NCI-H345 treated with DMSO at 0.1 percent for 48 hours (cell line): Measurements from ENCODE around the gene CDCA4.
"Not testable (repeated sequence)": the region's sequence is repeated elsewhere in the genome, so short reads cannot be mapped to it uniquely, and the experiment has no call there.

Experiments used
- DNase-seq: peaks from one replicate; lab custom pipeline; 2025; ENCODE audit not compliant: unreplicated experiment; lab: John Stamatoyannopoulos, UW

The CDCA4 gene

DNA sequence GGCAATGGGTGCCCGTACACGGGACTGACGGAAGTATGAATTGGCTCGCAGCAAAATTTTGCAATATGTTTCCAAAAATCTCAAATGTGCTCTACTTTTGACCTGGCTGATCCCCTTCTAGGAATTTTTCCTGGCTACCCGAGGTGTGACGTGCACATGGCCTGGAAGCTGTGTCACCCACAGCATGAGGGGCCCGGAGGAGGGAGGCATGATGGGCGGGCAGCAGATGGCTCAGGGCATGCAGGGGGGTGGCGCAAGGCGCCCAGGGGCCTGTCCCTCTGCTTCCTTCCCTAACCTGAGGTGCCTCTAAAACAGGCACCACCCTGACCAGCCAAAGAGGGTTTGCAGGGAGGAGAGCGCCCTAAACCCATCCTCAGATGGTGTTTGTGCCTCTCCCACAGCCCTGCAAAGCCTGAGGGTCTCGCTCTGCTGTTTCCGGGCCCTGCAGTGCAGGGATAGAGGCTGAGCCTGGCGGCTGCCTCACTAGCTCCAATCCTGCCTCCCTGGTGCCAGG lies 37.7 kb upstream of the CDCA4 start:
- no peak for DNase-seq

DNA sequence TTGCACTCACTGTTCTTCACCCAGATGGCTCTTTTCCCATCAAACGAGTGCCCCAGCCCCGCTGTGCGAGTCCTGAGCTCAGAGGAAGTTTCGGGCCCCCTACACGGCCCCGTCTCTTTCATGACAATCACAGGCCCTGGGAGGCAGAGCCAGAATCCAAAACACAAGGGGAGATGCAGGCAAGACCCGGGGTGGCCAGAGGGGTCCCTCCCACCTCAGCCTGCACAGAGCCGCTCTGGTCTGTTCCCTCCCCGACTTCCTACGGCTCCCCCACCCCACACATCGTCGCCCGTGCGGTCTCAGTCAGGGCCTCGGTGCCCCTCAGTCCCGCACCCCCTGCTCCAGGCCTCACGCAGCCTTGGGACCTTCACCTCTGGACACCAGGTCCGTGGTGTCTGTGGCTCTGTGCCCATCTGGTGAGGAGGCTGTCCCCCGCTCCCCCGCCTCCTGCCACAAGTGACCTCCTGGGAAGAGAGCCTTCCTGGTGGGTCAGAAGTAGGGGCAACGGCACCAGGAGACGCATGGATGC lies 35.5 kb upstream of the CDCA4 start:
- DNase-seq = no peak

DNA sequence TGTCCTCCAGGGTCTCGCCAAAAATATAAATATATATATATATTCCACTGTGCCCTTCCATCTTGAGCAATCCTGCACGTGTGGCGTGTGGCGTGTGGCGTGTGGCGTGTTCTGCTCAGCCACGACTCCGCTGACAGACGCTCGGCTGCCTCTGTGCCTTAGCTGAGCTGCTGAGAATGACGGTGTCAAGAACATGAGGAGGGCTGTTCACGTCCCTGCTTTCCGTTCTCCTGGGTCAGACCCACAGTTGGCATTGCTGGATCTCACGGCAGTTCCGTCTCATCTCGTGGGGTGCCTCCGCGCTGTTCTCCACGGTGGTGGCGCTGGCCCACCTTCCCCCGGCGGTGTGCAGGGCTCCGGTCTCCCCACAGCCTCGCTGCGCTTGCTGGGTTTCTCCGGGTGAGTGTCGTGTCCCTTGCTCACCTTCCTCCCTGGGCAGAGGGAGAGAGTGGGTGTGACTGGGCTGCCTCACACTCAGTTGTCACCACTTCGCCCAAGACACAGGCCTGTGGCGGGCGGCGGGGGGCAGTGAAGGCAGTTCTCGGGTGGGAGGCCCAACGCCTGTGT lies 34.9 kb upstream of the CDCA4 start:
- no peak for DNase-seq

DNA sequence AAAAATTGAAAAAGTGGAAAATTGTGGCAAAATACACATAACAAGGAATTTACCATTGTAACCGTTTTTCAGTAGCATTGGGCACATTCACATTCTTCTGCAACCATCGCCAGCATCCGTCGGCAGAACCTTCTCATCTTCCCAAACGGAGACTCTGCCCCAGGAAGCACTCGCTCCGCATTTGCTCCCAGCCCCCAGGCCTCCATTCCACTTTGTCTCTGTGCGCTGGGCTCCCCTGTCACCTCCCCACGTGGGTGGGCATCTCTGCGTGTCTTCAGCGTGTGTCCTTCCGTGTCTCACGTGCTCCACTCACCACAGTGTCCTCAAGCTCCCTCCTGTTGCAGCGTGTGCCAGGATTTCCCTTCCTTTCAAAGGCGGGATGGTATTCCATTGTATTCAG lies 34.5 kb upstream of the CDCA4 start:
- DNase-seq = no peak

DNA sequence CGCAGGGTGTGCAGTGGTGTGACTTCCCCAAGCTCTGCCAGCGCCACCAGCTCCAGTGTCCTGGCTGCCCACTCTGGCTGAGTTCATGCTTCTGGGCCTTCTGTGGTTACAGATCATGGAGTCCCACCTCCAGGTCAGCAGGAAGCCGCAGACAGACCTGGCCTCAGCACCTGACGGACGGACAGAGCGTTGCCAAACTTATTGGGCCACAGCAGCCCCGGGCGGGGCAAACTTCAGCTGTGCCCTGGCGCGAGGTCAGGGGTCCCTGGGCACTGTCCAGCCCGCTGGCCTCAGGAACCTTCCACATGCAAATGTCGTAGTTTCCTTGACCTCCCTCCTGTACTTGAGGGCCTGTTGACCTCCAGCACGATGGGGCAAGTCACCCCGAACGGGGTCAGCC lies 33.1 kb upstream of the CDCA4 start:
- DNase-seq = no peak

DNA sequence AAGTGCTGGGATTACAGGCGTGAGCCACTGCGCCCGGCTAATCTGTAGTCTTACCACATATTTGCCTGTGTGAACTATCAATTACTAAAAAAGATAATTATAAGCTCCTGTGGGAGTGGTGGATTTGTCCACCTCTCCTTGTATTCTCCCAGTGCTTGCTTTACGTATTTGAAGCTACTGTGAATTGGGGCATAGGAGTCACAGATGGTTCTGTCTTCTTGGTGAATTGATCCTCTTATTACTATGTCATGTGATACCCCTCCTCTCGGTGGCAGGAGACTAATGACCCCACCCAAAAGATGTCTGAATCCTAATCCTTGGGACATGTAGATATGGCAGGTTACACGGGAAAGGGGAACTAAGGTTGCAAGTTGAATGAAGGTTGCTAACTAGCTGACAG lies 32.5 kb upstream of the CDCA4 start:
- DNase-seq = no peak

DNA sequence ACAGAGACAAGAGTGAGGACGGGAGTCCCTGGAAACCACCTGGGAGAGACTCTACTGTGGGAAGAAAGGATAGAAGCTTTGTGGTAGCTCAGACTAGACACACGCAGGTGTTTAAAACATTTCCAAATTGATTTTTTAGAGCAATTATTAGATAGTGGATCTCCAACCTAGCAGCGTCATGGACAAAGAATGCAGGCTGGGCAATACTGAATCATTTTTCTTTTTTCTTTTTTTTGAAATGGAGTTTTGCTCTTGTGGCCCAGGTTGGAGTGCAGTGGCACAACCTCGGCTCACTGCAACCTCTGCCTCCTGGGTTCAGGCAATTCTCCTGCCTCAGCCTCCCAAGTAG lies 31.2 kb upstream of the CDCA4 start:
- DNase-seq = no peak

DNA sequence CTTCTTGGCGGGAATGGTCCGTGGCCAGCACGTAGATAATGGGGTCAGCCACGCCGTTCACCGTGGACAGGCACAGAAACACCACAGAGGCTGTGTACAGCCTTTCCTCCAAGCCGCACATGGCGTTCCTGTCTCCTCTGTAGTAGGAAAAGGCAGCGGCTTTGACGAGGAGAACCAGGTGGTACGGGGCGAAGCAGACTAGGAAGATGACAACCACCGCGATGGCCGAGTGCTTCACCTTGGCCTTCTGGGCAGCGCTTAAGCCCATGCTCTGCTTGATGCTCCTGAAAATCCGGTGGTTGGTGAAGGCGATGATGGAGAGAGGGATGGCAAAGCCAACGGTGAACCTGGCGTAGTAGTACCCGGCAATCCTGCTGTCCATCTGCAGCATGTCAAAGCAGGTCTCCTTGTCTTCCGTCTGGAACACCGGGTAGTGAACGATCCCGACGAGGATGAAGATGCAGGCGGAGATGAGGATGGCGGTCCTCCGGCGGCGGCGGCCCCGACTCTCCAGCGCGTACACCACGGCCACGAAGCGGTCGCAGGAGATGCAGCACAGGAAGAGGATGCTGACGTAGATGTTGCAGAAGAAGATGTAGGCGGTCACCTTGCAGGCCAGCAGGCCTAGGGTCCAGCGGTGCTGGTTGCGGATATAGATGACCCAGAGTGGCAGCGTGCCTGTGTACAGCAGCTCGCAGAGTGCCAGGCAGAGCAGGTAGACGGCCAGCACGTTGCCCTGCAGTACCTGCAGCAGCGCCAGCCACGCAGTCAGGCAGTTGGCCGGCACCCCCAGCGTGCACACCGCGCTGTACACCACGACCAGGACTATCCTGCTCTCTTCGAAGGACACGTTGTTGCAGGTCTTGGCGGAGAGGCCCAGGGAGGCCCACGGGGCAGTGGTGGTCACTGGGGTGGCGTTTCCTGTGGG lies 30.6 kb upstream of the CDCA4 start:
- DNase-seq = no peak

DNA sequence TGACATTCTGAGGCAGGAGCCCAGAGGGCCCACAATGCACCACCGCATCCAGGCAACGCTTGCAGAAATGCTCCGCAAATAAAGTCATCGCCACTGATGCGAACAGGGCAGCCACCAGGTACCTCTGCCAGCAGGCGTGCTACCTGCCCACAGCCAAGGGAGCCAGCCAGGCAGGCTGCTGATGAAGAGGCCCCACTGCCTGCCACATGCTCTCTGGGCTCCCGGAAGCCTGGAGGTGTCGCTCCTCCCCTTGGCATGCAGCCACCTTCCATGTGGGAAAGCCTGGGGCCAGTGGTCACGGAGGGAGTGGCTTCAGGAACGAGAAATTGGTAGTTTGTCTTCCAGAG lies 29.6 kb upstream of the CDCA4 start:
- DNase-seq = peak; percentile 73

DNA sequence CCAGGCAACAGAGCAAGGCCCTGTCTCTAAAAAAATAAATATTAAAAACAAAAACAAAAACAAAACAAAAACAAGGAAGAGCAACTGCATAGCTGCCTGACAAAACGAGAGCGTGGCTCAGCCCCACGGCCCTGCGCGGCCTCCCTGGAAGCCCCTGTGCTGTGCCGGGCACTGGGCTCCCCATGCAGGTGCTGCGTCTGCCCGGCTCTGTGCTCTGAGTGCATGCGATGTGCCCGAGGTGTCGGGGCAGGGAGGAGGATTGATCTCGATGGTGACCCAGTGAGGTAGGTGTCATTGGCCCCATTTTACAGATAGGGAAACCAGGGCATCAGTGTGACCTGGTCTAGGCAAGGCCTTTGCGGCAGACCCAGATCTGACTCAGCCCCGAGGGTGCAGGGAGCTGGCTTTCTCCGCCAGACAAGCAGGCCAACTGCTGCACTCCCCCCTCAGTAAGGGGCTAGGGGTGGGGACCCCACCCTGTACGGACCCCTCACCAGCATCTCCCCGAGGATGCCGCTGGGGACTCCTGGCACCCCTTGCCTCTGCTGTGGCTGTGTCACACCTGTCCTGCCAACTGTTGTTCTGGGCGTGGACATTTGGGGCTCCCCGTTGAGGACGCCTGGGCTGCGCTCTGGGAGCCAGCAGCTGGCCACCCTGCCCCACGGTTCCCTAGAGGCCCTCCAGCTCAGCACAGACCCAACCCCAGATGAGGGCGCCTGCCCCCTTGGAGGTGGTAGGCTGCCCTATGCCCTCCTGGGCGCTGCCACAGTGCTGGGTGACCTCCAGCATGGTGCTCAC lies 29.1 kb upstream of the CDCA4 start:
- no peak for DNase-seq

DNA sequence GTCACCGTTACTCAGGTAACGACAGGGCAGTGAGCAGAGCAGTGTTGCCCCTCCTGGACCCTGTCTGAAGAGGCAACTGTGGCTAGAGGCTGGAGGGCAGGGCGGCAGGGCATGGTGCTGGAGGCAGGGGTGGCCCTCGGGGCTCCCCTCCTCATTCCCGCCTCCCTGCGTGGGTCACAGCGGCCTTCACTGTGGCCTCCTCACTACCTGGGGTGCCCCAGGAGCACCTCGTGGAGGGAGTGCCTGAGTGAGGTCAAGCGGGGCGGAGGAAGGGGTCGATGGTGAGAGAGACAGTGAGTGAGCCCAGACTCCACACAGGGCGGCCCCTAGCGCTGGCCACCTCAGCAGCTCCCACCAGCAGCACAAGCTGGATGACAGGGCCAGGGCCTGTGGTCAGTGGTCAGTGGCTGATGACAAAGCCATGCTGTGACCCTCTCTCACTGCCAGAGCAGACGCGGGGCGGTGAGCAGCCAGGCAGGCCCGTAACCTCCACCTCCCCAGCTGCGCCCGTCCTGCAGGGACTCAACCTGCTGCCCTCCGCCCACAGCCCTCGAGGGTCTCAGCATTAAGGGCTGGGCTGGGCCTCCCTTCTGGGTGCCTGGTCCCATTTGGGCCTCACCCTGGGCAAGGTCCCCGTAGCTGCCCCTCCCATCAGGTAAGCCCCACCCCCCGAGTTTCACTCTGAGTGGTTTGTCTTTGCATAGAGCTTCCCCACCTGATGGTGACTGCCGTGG lies 26.6 kb upstream of the CDCA4 start:
- no peak for DNase-seq

DNA sequence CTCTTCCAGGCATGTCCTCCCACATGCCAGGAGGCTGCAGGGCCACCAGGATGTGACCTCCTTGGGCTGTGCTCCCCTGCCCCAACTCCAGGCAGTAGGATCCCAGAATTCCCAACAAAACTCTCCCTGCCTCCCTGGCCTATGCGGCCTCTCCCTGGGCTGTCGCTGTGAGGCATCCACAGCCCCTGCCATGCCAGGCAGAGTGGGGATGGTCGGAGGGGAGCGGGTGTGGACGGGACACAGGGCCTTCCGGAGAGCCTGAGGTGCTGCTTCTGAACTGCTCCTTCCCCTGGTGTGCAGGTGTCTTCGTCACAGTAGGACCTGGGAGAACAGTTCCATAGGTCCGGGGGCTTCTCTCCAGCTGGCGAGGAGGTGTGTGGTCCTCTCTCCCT lies 26.0 kb upstream of the CDCA4 start:
- no peak for DNase-seq

DNA sequence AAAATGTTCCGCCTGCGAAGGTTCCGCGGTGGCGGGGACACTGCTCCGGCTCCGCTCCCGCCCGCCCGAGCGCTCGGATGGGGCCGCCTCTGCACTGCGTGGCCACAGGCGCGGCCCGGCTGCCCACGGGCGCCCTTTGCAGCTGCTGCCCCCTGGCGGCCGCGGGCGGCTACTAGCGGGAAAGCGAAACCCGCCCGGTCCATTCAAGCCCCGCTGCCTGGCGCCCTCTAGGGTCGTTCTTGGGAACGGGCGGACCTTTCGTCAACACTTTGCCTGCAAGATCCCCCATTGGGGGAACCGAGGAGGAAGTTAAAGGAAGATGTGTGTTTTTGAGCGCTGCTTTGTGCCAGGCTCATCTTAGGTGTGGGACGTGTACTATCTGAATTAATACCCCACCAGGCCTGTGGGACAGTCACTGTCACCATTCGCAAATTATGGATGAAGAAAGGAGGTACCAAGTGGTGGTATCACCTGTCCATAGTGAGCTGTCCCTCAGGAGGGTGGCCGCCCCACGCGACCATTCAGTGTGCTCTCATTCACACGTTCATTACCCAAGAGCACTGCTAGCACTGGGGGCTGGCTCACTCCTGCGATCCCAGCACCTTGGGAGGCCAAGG lies 24.9 kb upstream of the CDCA4 start:
- DNase-seq = peak; percentile 74

DNA sequence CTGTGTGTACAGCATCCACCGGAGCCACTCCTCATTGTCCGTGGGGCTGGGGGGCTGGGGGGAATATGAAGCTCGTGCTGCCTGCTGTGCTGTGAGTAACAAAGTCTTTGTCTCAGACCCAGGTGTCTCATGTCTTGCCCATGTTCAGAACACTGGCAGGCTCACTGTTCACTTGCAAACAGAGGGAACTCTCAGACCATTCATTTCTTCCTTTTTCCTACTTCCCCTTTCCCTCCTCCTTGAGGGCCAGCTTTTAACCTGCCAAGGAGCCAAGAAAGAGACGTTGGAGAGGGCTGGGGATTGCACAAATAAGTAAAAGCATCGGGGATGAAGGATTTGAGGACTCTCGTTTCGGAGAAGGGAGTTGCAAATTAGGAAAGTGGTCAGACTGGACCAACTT lies 22.8 kb upstream of the CDCA4 start:
- no peak for DNase-seq

DNA sequence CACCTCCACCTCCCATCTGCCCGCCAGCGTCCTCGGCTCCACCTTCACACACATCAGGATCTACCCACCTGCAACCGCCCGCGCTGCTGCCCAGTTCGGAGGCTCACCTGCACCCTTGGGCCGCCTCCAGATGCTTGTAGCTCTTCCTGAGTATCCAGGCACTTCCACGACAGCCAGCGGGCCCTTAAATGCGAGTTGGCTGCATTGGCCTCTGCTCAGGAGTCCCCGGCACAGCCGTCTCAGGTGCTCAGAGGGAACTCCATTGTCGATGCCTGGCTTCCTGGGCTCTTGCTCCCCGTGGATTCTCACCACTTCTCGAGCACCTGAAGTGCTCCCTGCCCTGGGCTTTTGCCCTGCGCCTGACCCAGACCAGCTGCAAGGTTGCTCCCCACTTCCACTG lies 21.9 kb upstream of the CDCA4 start:
- DNase-seq = no peak

DNA sequence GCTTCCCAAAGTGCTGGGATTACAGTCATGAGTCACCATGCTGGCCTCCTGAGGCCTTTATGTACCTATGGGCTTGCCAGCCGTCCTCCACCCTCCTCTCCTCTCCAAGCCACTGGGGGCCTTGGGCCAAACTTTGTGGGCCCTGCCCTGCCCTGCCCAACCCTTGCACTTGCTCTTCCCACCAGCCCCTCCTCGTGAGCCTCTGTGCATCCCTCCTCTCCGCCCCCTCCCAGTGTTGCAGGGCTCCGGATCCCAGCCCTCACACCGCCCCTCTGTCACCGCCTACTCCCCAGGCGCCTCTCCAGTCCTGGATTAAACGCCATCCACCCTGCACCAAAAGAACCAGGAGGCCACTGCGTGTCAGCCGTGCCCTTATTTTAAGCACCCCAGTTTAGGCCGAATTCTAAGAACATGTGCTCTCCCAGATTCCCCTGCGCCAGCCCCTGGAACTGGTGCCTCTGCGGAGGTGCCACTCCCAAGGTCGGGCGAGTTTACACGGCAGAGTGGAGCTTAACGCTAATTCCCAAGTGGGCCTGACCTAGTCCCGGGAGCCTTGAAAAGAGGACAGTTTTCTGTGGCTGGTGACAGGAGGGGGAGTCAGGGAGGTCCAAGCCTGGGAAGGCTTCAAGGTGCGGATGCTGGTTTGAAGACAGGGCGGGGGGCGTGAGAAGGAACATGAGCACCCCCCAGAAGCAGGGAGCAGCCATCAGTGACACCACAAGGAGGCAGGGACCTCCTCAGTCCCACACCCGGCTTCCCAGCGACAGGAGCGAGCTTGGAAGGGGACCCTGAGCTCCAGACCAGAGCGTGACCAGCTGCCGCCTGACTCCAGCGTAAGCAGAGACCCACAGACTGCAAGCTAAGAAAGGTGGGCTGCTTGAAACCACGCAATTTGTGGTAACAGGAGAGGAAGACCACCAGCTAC lies 21.2 kb upstream of the CDCA4 start:
- DNase-seq = no peak

DNA sequence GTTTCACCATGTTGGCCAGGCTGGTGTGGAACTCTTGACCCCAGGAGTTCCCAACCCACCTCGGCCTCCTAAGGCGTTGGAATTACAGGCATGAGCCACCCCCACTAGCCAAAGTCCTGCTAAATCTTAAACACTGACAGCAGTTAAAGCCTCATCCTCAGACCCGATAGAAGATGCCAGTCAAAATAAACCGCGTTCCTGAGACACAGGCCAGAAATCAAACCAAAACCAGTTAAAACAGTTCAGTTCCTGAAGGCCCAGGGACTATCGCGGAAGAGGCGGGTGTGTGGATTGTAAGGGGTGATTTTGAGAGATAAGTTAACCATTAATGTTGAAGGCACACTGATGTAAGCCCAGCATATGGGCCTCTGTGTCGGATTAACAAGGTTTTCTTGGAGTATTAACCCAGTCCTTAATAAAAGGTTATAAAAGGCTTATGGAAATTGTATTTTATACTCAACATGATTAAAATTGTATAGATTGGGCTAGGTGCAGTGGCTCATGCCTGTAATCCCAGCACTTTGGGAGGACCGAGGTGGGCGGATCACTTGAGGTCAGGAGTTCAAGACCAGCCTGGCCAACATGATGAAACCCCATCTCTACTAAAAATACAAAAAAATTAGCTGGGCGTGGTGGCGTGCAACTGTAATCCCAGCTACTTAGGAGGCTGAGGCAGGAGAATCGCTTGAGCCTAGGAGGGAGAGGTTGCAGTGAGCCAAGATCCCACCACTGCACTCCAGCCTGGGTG lies 18.7 kb upstream of the CDCA4 start:
- DNase-seq = no peak

DNA sequence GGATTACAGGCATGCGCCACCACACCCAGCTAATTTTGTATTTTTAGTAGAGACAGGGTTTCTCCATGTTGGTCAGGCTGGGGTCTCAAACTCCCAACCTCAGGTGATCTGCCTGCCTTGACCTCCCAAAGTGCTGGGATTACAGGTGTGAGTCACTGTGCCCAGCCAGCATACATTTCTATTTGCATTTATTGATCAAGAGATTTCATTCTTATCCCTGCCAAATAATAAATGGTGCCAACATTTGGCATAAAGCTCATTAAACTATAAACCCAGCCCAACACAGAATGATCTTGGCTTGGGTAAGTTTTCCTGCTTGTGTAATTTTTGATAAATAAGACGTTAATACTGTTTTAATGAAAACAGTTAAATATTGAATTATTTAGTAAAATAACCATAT lies 14.7 kb upstream of the CDCA4 start:
- not testable (repeated sequence) for DNase-seq
